NCI-H2107 treated with DMSO at 0.1 percent for 48 hours (cell line): ENCODE data around the gene SCD.
"Not testable (repeated sequence)": the region's sequence is repeated elsewhere in the genome, so short reads cannot be mapped to it uniquely, and the experiment has no call there.

Experiments used
- DNase-seq: peaks from one replicate; lab custom pipeline; 2025; ENCODE audit not compliant: unreplicated experiment; lab: John Stamatoyannopoulos, UW

SCD gene

GRCh38 chr10:100346765-100347567 lies at the start of gene SCD:
Gene SCD, plus strand, starts transcription at chr10:100347233. Its CDS starts 272 bp downstream, at chr10:100347505.
- peak; percentile 90 for DNase-seq

- DNase-seq: no peak
Observed at GRCh38 chr10:100297242-100297641, 49.8 kb upstream of the SCD start.

GRCh38 chr10:100301123-100301522 lies 45.9 kb upstream of the SCD start:
- not testable (repeated sequence) for DNase-seq

GRCh38 chr10:100303724-100304319 lies 43.2 kb upstream of the SCD start:
- peak; percentile 20 for DNase-seq

GRCh38 chr10:100304414-100304813 lies 42.6 kb upstream of the SCD start:
- no peak for DNase-seq

GRCh38 chr10:100306861-100307260 lies 40.2 kb upstream of the SCD start:
- DNase-seq: no peak

- DNase-seq: no peak
Observed at GRCh38 chr10:100307684-100308083, 39.3 kb upstream of the SCD start.

- DNase-seq: no peak
Observed at GRCh38 chr10:100311298-100311697, 35.7 kb upstream of the SCD start.

- DNase-seq: no peak
Observed at GRCh38 chr10:100315615-100316014, 31.4 kb upstream of the SCD start.

GRCh38 chr10:100318207-100318606 lies 28.8 kb upstream of the SCD start:
- no peak for DNase-seq

GRCh38 chr10:100319707-100320402 lies 27.2 kb upstream of the SCD start:
- DNase-seq: no peak

- no peak for DNase-seq
Observed at GRCh38 chr10:100325158-100325557, 21.9 kb upstream of the SCD start.

GRCh38 chr10:100327007-100327717 lies 19.9 kb upstream of the SCD start:
- DNase-seq: peak; percentile 29

- DNase-seq: no peak
Observed at GRCh38 chr10:100327718-100328009, 19.4 kb upstream of the SCD start.

- DNase-seq: no peak
Observed at GRCh38 chr10:100328198-100328597, 18.8 kb upstream of the SCD start.

GRCh38 chr10:100330079-100330478 lies 17.0 kb upstream of the SCD start, which contains the start of gene PKD2L1:
Gene PKD2L1, minus strand, starts transcription at chr10:100330228. Its CDS starts 125 bp downstream, at chr10:100330103.
- no peak for DNase-seq

GRCh38 chr10:100333106-100333505 lies 13.9 kb upstream of the SCD start:
- no peak for DNase-seq

- DNase-seq: no peak
Observed at GRCh38 chr10:100333661-100334440, 13.2 kb upstream of the SCD start.

- DNase-seq: no peak
Observed at GRCh38 chr10:100334762-100335161, 12.3 kb upstream of the SCD start.

GRCh38 chr10:100338434-100339036 lies 8.5 kb upstream of the SCD start:
- peak; percentile 9 for DNase-seq
